Measurements from ENCODE around the gene CLSTN3.

The CLSTN3 gene

GRCh38 chr12:7096979-7097378, 33.2 kb upstream of the CLSTN3 start:
- no peak overlapping the region for H3K4me3 ChIP-seq (replicated peaks in 1 of 2; ENCODE audit: low read depth in 2 of 2, low read length in 2 of 2)
- DNase-seq (ENCODE audit: low read depth in 2 of 2) = no peak
- no peak for TF ChIP-seq CTCF (IDR thresholded peaks at IDR 0.05; ENCODE audit: low read depth, low read length)

- DNase-seq (ENCODE audit: low read depth in 2 of 2) = no peak
- no peak for TF ChIP-seq CTCF (IDR thresholded peaks at IDR 0.05; ENCODE audit: low read depth, low read length)
- H3K4me3 ChIP-seq (replicated peaks in 1 of 2; ENCODE audit: low read depth in 2 of 2, low read length in 2 of 2) = no peak overlapping the region
Observed at GRCh38 chr12:7099290-7099996, 30.7 kb upstream of the CLSTN3 start.

GRCh38 chr12:7100239-7100638, 29.9 kb upstream of the CLSTN3 start:
- no peak for DNase-seq (ENCODE audit: low read depth in 2 of 2)
- H3K4me3 ChIP-seq (replicated peaks in 1 of 2; ENCODE audit: low read depth in 2 of 2, low read length in 2 of 2) = no peak overlapping the region
- no peak for TF ChIP-seq CTCF (IDR thresholded peaks at IDR 0.05; ENCODE audit: low read depth, low read length)

GRCh38 chr12:7101047-7101693, 29.0 kb upstream of the CLSTN3 start:
- DNase-seq (ENCODE audit: low read depth in 2 of 2) = peak; percentile 25 to 37
- H3K4me3 ChIP-seq (replicated peaks in 1 of 2; ENCODE audit: low read depth in 2 of 2, low read length in 2 of 2) = no peak overlapping the region
- no peak for TF ChIP-seq CTCF (IDR thresholded peaks at IDR 0.05; ENCODE audit: low read depth, low read length)

GRCh38 chr12:7101694-7102131, 28.5 kb upstream of the CLSTN3 start:
- H3K4me3 ChIP-seq (replicated peaks in 1 of 2; ENCODE audit: low read depth in 2 of 2, low read length in 2 of 2) = no peak overlapping the region
- peak in 1 of 2 donors; percentile 46 for DNase-seq (ENCODE audit: low read depth in 2 of 2)
- TF ChIP-seq CTCF (IDR thresholded peaks at IDR 0.05; ENCODE audit: low read depth, low read length) = no peak

- DNase-seq (ENCODE audit: low read depth in 2 of 2) = no peak
- no peak overlapping the region for H3K4me3 ChIP-seq (replicated peaks in 1 of 2; ENCODE audit: low read depth in 2 of 2, low read length in 2 of 2)
- TF ChIP-seq CTCF (IDR thresholded peaks at IDR 0.05; ENCODE audit: low read depth, low read length) = no peak
Observed at GRCh38 chr12:7102582-7102981, 27.6 kb upstream of the CLSTN3 start.

All from cardiac fibroblast (primary cell).